Heart left ventricle (tissue), 13 donors: ENCODE measurements around the gene SLC25A13.

Experiments used
- POLR2A ChIP-seq, 2 donors: fragments of 450-650 bp; IDR thresholded peaks; one replicate each; pipeline ENCODE4 v1.6.1; 2017; ENCODE audit warnings: antibody characterized with exemption in 2 of 2, mild to moderate bottlenecking in 2 of 2, moderate library complexity in 2 of 2
- TF ChIP-seq, protein P1 (sequence below), 12 donors: fragments of 200-600 bp; sonication (generic) in 4 of 12; IDR thresholded peaks; one replicate each; pipeline versions ENCODE4 v1.5.0 to v1.8.0; 2018 to 2022; ENCODE audit warnings: antibody characterized with exemption in 12 of 12, mild to moderate bottlenecking in 5 of 12
- donor health status: ischemic (EF 13 %, LVEDD 7.1; RV severe dilation, severe dysfunction).
- donor health status: DM: no; HTN: yes; CAD: no.
- donor health status: DM: no; HTN: no; CAD: no.
- donor health status: ischemic (EF 25% LVEDD 6.9; RV normal size, moderate dysfunction).
- donor health status: ischemic (EF 25% LVEDD 5.7; RV mildly dilated, moderate dysfunction).
- donor health status: ischemic (EF 35%, LVEDD 5.7; RV mildly dilated, moderate dysfunction).
- donor health status: nonischemic (EF 11% LVEDD 7.7; RV severe dilation, severe dysfunction).
- donor health status: DM: yes; HTN: yes; CAD: no.
- donor health status: PGD.
- donor health status: ischemic (EF 29% LVEDD 5.4; RV normal size, mild dysfunction).
- donor health status: nonischemic (EF 23%, LVEDD 6.1; RV moderate dilation, normal function).

GRCh38 chr7:96342049-96342448 is 20.2 kb upstream of the SLC25A13 start:
- no peak for TF ChIP-seq POLR2A (IDR thresholded peaks at IDR 0.05)
- TF ChIP-seq, protein P1, sequence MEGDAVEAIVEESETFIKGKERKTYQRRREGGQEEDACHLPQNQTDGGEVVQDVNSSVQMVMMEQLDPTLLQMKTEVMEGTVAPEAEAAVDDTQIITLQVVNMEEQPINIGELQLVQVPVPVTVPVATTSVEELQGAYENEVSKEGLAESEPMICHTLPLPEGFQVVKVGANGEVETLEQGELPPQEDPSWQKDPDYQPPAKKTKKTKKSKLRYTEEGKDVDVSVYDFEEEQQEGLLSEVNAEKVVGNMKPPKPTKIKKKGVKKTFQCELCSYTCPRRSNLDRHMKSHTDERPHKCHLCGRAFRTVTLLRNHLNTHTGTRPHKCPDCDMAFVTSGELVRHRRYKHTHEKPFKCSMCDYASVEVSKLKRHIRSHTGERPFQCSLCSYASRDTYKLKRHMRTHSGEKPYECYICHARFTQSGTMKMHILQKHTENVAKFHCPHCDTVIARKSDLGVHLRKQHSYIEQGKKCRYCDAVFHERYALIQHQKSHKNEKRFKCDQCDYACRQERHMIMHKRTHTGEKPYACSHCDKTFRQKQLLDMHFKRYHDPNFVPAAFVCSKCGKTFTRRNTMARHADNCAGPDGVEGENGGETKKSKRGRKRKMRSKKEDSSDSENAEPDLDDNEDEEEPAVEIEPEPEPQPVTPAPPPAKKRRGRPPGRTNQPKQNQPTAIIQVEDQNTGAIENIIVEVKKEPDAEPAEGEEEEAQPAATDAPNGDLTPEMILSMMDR (IDR thresholded peaks at IDR 0.05): no peak
